HG03064 (cell line): ENCODE results near the gene NR1I2.

Experiments used
- ATAC-seq: cut with Tn5 transposase; IDR thresholded peaks from one replicate; pipeline ENCODE4 v1.9.1; 2021; ENCODE audit warnings: low read depth; ENCODE audit not compliant: unreplicated experiment

The NR1I2 gene

GRCh38 chr3:119817583-119818363 is 35.9 kb downstream of the NR1I2 start:
- no peak for ATAC-seq

- no peak for ATAC-seq
Measured at GRCh38 chr3:119818937-119819336, 37.0 kb downstream of the NR1I2 start.

- no peak for ATAC-seq
Measured at GRCh38 chr3:119819806-119820205, 37.9 kb downstream of the NR1I2 start.

GRCh38 chr3:119825820-119826219 is 43.9 kb downstream of the NR1I2 start:
- no peak for ATAC-seq

GRCh38 chr3:119826711-119827608 is 45.1 kb downstream of the NR1I2 start:
- no peak for ATAC-seq

GRCh38 chr3:119829420-119829819 is 47.5 kb downstream of the NR1I2 start:
- ATAC-seq, result no peak

- no peak for ATAC-seq
Measured at GRCh38 chr3:119831022-119831421, 49.1 kb downstream of the NR1I2 start.

GRCh38 chr3:119831941-119832371 is 50.1 kb downstream of the NR1I2 start:
- no peak for ATAC-seq

- no peak for ATAC-seq
Measured at GRCh38 chr3:119834754-119835370, 53.0 kb downstream of the NR1I2 start.

GRCh38 chr3:119835556-119835955 is 53.7 kb downstream of the NR1I2 start:
- no peak for ATAC-seq

- no peak for ATAC-seq
Measured at GRCh38 chr3:119841808-119842471, 60.0 kb downstream of the NR1I2 start.

GRCh38 chr3:119849126-119849525 is 67.2 kb downstream of the NR1I2 start:
- ATAC-seq, result no peak

GRCh38 chr3:119856695-119857094 is 74.8 kb downstream of the NR1I2 start:
- ATAC-seq, result no peak

- no peak for ATAC-seq
Measured at GRCh38 chr3:119858957-119859356, 77.1 kb downstream of the NR1I2 start.

GRCh38 chr3:119859728-119860127 is 77.8 kb downstream of the NR1I2 start:
- ATAC-seq, result no peak

- ATAC-seq, result no peak
Measured at GRCh38 chr3:119861681-119862080, 79.8 kb downstream of the NR1I2 start.

GRCh38 chr3:119862616-119863015 is 80.7 kb downstream of the NR1I2 start:
- ATAC-seq, result no peak

- ATAC-seq, result no peak
Measured at GRCh38 chr3:119864476-119864875, 82.6 kb downstream of the NR1I2 start.
